Ishikawa (cell line): ENCODE measurements around the gene MYOCD.

Source experiments
- CEBPB ChIP-seq: IDR thresholded peaks from 2 replicates; pipeline ENCODE4 v1.6.1; 2012
- CREB1 ChIP-seq: IDR thresholded peaks from 2 replicates; pipeline ENCODE4 v1.6.1; 2012; ENCODE audit warnings: low read depth
- EGR1 ChIP-seq: IDR thresholded peaks from 2 replicates; pipeline ENCODE4 v1.6.1; 2012
- EP300 ChIP-seq: IDR thresholded peaks from 2 replicates; pipeline ENCODE4 v1.6.1; 2012; ENCODE audit warnings: borderline replicate concordance
- FOXM1 ChIP-seq: IDR thresholded peaks from 2 replicates; pipeline ENCODE4 v1.6.1; 2012; ENCODE audit warnings: low read depth, borderline replicate concordance
- MAX ChIP-seq: IDR thresholded peaks from 2 replicates; pipeline ENCODE4 v1.6.1; 2012
- NFIC ChIP-seq: IDR thresholded peaks from 2 replicates; pipeline ENCODE4 v1.6.1; 2012
- RAD21 ChIP-seq: IDR thresholded peaks from 2 replicates; pipeline ENCODE4 v1.6.1; 2012; ENCODE audit warnings: low read depth
- REST ChIP-seq: IDR thresholded peaks from 2 replicates; pipeline ENCODE4 v1.6.1; 2012; ENCODE audit warnings: low read depth, mild to moderate bottlenecking
- TAF1 ChIP-seq: IDR thresholded peaks from 2 replicates; pipeline ENCODE4 v1.6.1; 2012; ENCODE audit warnings: low read depth, mild to moderate bottlenecking
- TCF12 ChIP-seq: IDR thresholded peaks from 2 replicates; pipeline ENCODE4 v1.6.1; 2012; ENCODE audit warnings: low read depth
- TEAD4 ChIP-seq: IDR thresholded peaks from 2 replicates; pipeline ENCODE4 v1.6.1; 2012
- USF1 ChIP-seq: IDR thresholded peaks from 2 replicates; pipeline ENCODE4 v1.6.1; 2012
- YY1 ChIP-seq: IDR thresholded peaks from 2 replicates; pipeline ENCODE4 v1.6.1; 2012; ENCODE audit warnings: low read depth
- ZBTB7A ChIP-seq: IDR thresholded peaks from 2 replicates; pipeline ENCODE4 v1.6.1; 2012; ENCODE audit warnings: low read depth

MYOCD gene

GRCh38 chr17:12800855-12801365 lies 135.2 kb downstream of the MYOCD start:
- TF ChIP-seq CREB1 (no peak), RAD21 (no peak), NFIC (no peak), EGR1 (no peak), CEBPB (no peak), TAF1 (no peak), TCF12 (no peak)

GRCh38 chr17:12806630-12807029 lies 140.9 kb downstream of the MYOCD start:
- no peak for TF ChIP-seq REST
- TF ChIP-seq TAF1: no peak
- no peak for TF ChIP-seq ZBTB7A
- TF ChIP-seq TCF12: no peak
- no peak for TF ChIP-seq USF1
- no peak for TF ChIP-seq FOXM1
- TF ChIP-seq EP300: no peak
- TF ChIP-seq CEBPB: no peak
- TF ChIP-seq TEAD4: no peak
- no peak for TF ChIP-seq RAD21
- TF ChIP-seq CREB1: no peak
- TF ChIP-seq MAX: no peak
- TF ChIP-seq NFIC: no peak
- TF ChIP-seq YY1: no peak
- TF ChIP-seq EGR1: no peak

GRCh38 chr17:12808723-12809122 lies 143.0 kb downstream of the MYOCD start:
- no peak for TF ChIP-seq YY1
- TF ChIP-seq USF1: no peak

GRCh38 chr17:12812877-12813276 lies 147.2 kb downstream of the MYOCD start:
- TF ChIP-seq CREB1: no peak
- TF ChIP-seq EGR1: no peak
- TF ChIP-seq EP300: no peak
- no peak for TF ChIP-seq MAX
- TF ChIP-seq REST: no peak
- TF ChIP-seq RAD21: no peak
- TF ChIP-seq ZBTB7A: no peak
- no peak for TF ChIP-seq TAF1
- no peak for TF ChIP-seq YY1
- no peak for TF ChIP-seq NFIC
- TF ChIP-seq TCF12: no peak
- no peak for TF ChIP-seq CEBPB
- TF ChIP-seq FOXM1: no peak
- no peak for TF ChIP-seq USF1
- TF ChIP-seq TEAD4: no peak

GRCh38 chr17:12813664-12814063 lies 148.0 kb downstream of the MYOCD start:
- no peak for TF ChIP-seq TCF12
- TF ChIP-seq REST: no peak
- TF ChIP-seq NFIC: no peak
